ENCODE data around the gene TNFRSF19.

The TNFRSF19 gene

DNA sequence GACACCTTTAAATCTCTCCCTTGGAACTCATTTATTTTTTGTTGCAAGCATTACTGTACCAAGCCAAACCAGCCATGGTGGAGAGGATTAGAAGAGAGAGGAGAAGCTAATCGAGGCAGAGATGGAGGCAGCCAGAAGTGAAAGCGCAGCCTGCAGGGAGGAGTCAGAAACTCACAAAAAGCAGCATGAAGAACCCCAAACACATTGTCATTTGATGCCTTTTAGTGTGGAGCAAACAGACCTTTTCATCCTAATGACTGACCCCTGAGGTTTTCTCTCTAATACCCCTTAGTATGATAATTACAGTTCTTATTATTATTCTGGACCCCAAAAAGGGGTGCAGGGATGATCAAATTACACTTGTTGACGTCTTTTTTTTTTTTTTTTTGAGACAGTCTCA lies 62.5 kb downstream of the TNFRSF19 start:
- Histone ChIP-seq H3K9ac (ENCODE audit: low read length) (no peak overlapping the region), H4K20me1 (ENCODE audit: insufficient read depth, low read length) (no peaks in the 10 kb centered on the region), H3F3A (ENCODE audit: insufficient read depth, low read length) (no peaks in the 10 kb centered on the region), H3K9me3 (replicated peaks; ENCODE audit: insufficient read depth, low read length) (no peaks in the 10 kb centered on the region), H3K4me3 (ENCODE audit: low read length) (no peak overlapping the region), H3K9me2 (replicated peaks; ENCODE audit: insufficient read depth, low read length) (no peaks in the 10 kb centered on the region), H3K27me3 (replicated peaks; ENCODE audit: insufficient read depth, low read length) (no peaks in the 10 kb centered on the region), H3K36me3 (replicated peaks; ENCODE audit: insufficient read depth, low read length) (no peaks in the 10 kb centered on the region), H2AFZ (ENCODE audit: low read length) (no peak overlapping the region), H3K27ac (ENCODE audit: low read length) (no peak overlapping the region), H3K79me2 (ENCODE audit: low read length) (no peaks in the 10 kb centered on the region), H3K4me2 (ENCODE audit: low read depth, low read length) (no peak overlapping the region), H3K4me1 (ENCODE audit: low read length) (no peaks in the 10 kb centered on the region)
- no peak for DNase-seq
- TF ChIP-seq EZH2phosphoT487 (IDR thresholded peaks at IDR 0.05; ENCODE audit: low read length) (no peak), EZH2 (optimal IDR thresholded peaks at IDR 0.05; ENCODE audit: low read depth, low read length) (no peak)
- TF ChIP-seq, protein P1, sequence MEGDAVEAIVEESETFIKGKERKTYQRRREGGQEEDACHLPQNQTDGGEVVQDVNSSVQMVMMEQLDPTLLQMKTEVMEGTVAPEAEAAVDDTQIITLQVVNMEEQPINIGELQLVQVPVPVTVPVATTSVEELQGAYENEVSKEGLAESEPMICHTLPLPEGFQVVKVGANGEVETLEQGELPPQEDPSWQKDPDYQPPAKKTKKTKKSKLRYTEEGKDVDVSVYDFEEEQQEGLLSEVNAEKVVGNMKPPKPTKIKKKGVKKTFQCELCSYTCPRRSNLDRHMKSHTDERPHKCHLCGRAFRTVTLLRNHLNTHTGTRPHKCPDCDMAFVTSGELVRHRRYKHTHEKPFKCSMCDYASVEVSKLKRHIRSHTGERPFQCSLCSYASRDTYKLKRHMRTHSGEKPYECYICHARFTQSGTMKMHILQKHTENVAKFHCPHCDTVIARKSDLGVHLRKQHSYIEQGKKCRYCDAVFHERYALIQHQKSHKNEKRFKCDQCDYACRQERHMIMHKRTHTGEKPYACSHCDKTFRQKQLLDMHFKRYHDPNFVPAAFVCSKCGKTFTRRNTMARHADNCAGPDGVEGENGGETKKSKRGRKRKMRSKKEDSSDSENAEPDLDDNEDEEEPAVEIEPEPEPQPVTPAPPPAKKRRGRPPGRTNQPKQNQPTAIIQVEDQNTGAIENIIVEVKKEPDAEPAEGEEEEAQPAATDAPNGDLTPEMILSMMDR (IDR thresholded peaks at IDR 0.05; ENCODE audit: low read length), result no peak

DNA sequence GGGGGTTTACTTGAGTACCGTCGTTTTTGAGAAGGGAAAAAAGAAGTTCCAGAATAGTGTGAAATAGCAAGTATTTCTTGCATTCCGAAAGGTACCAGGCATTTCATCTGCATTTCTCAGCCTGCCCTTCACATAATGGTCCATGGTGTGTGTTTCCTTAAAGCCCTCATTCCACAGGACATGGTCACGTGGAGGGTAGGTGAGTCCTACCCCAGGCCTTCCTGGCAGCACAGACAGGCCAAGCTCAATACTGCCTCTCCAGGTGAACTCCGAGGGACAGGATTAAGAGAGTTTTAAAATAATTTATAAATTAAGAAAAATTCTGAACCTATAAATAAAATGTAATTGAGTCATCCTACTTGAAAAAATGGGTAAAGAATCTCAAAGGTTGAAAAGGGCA lies 64.7 kb downstream of the TNFRSF19 start:
- no peaks in the 10 kb centered on the region for H3K9me2 ChIP-seq (replicated peaks; ENCODE audit: insufficient read depth, low read length)
- DNase-seq, result no peak
- TF ChIP-seq, protein P1 (IDR thresholded peaks at IDR 0.05; ENCODE audit: low read length), result no peak
- TF ChIP-seq EZH2 (optimal IDR thresholded peaks at IDR 0.05; ENCODE audit: low read depth, low read length) (no peak), EZH2phosphoT487 (IDR thresholded peaks at IDR 0.05; ENCODE audit: low read length) (no peak)
- H3F3A ChIP-seq (ENCODE audit: insufficient read depth, low read length), result no peaks in the 10 kb centered on the region
- H3K9me3 ChIP-seq (replicated peaks; ENCODE audit: insufficient read depth, low read length), result no peaks in the 10 kb centered on the region
- H4K20me1 ChIP-seq (ENCODE audit: insufficient read depth, low read length), result no peaks in the 10 kb centered on the region
- H3K27ac ChIP-seq (ENCODE audit: low read length), result no peak overlapping the region
- H3K4me1 ChIP-seq (ENCODE audit: low read length), result no peaks in the 10 kb centered on the region
- no peak overlapping the region for H3K4me3 ChIP-seq (ENCODE audit: low read length)
- no peaks in the 10 kb centered on the region for H3K79me2 ChIP-seq (ENCODE audit: low read length)
- H3K9ac ChIP-seq (ENCODE audit: low read length), result no peak overlapping the region
- no peak overlapping the region for H2AFZ ChIP-seq (ENCODE audit: low read length)
- no peaks in the 10 kb centered on the region for H3K36me3 ChIP-seq (replicated peaks; ENCODE audit: insufficient read depth, low read length)
- no peaks in the 10 kb centered on the region for H3K27me3 ChIP-seq (replicated peaks; ENCODE audit: insufficient read depth, low read length)
- H3K4me2 ChIP-seq (ENCODE audit: low read depth, low read length), result no peak overlapping the region

DNA sequence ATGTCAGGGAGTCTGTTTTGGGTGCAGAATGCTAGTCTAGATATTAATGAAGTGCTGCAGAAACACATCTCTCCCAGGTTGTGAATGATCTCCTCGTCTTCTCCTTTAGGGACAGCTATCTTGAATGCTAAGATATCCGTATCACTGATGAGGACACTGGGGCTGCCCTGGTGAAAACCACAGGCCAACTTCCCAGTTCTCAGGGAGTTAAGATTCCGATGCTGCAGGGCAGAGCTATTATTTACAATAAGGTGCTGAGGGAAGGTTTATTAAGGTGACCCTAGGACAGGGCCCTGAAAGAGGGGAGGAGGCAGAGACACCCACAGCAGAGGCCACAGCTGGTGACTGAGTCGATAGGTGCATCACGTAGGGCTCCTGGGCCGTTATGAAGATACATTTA lies 66.1 kb downstream of the TNFRSF19 start:
- no peak overlapping the region for H3K4me2 ChIP-seq (ENCODE audit: low read depth, low read length)
- no peaks in the 10 kb centered on the region for H3K9me2 ChIP-seq (replicated peaks; ENCODE audit: insufficient read depth, low read length)
- H3K9me3 ChIP-seq (replicated peaks; ENCODE audit: insufficient read depth, low read length), result no peaks in the 10 kb centered on the region
- no peak for DNase-seq
- H3K9ac ChIP-seq (ENCODE audit: low read length), result no peak overlapping the region
- H3K4me3 ChIP-seq (ENCODE audit: low read length), result no peak overlapping the region
- H4K20me1 ChIP-seq (ENCODE audit: insufficient read depth, low read length), result no peaks in the 10 kb centered on the region
- H3F3A ChIP-seq (ENCODE audit: insufficient read depth, low read length), result no peaks in the 10 kb centered on the region
- no peaks in the 10 kb centered on the region for H3K79me2 ChIP-seq (ENCODE audit: low read length)
- TF ChIP-seq EZH2 (optimal IDR thresholded peaks at IDR 0.05; ENCODE audit: low read depth, low read length) (no peak), EZH2phosphoT487 (IDR thresholded peaks at IDR 0.05; ENCODE audit: low read length) (no peak)
- TF ChIP-seq, protein P1 (IDR thresholded peaks at IDR 0.05; ENCODE audit: low read length), result no peak
- H3K4me1 ChIP-seq (ENCODE audit: low read length), result no peaks in the 10 kb centered on the region
- H3K27ac ChIP-seq (ENCODE audit: low read length), result no peak overlapping the region
- H3K36me3 ChIP-seq (replicated peaks; ENCODE audit: insufficient read depth, low read length), result no peaks in the 10 kb centered on the region
- H2AFZ ChIP-seq (ENCODE audit: low read length), result no peak overlapping the region
- H3K27me3 ChIP-seq (replicated peaks; ENCODE audit: insufficient read depth, low read length), result no peaks in the 10 kb centered on the region

All from MM.1S (cell line).